BJ (cell line): Measurements from ENCODE around the gene MEIOSIN. TPM values are rescaled to one million over a fixed set of nuclear protein-coding genes. Genes with fewer than 3 reads are reported as not detected.

ENCODE experiments used
- CTCF ChIA-PET: fragments of 350-600 bp; formaldehyde crosslinking; extraction: SDS; loops from one replicate; lab custom pipeline; 2021; ENCODE audit warnings: antibody characterized with exemption, inconsistent platforms; lab: Yijun Ruan, JAX
- POLR2A ChIA-PET: fragments of 300-600 bp; sonication (Branson Sonifier 250); formaldehyde crosslinking; extraction: SDS; loops from one replicate; lab custom pipeline; 2021; ENCODE audit warnings: antibody characterized with exemption; lab: Charles Lee
- DNase-seq: peaks from one replicate; pipeline ENCODE4 v3.0.0-alpha.2; 2011; ENCODE audit warnings: low read depth
- H3K27me3 ChIP-seq: 2 replicates; pipeline ENCODE4 v1.6.0; 2011; ENCODE audit warnings: low read length; ENCODE audit not compliant: control insufficient read depth, insufficient read depth
- H3K36me3 ChIP-seq: 2 replicates; pipeline ENCODE4 v1.5.1; 2011; ENCODE audit warnings: low read length; ENCODE audit not compliant: control insufficient read depth, insufficient read depth
- H3K4me3 ChIP-seq: 2 replicates; pipeline ENCODE4 v1.5.1; 2011; ENCODE audit warnings: low read depth, mild to moderate bottlenecking, control low read depth, low read length
- polyA plus RNA-seq: library from polyadenylated mRNA; depleted of rRNA; stranded (reverse); fragments of >200 nt; gene quantifications from 2 replicates; pipeline ENCODE4 v1.2.3, GENCODE V29; 2011
- TF ChIP-seq, protein P1 (sequence below): IDR thresholded peaks from 2 replicates; pipeline ENCODE4 v1.5.1; 2011; ENCODE audit warnings: low read depth, mild to moderate bottlenecking, control low read depth, inconsistent platforms, low read length, moderate library complexity; ENCODE audit not compliant: insufficient read depth

Gene MEIOSIN
- polyA plus RNA-seq, 1 experiment, result not detected

- ChIA-PET POLR2A (interaction anchor here (0.6 kb wide), 1 partner anchor 18 kb away, joined by 3 read pairs; the partner anchor contains the start of gene QPCTL), CTCF (interaction anchor here (1.4 to 7.0 kb wide), 3 partner anchors 17 to 20 kb away, joined by 3 to 49 read pairs (median 4); partner anchors contain the start of genes QPCTL and SNRPD2)
- Histone ChIP-seq H3K27me3 (no peaks in the 10 kb centered on the region), H3K36me3 (peaks cover 10% of the 10 kb centered on the region; the same call in 1 of the 2 replicates), H3K4me3 (no peak overlapping the region)
- DNase-seq, result no peak
- TF ChIP-seq, protein P1, sequence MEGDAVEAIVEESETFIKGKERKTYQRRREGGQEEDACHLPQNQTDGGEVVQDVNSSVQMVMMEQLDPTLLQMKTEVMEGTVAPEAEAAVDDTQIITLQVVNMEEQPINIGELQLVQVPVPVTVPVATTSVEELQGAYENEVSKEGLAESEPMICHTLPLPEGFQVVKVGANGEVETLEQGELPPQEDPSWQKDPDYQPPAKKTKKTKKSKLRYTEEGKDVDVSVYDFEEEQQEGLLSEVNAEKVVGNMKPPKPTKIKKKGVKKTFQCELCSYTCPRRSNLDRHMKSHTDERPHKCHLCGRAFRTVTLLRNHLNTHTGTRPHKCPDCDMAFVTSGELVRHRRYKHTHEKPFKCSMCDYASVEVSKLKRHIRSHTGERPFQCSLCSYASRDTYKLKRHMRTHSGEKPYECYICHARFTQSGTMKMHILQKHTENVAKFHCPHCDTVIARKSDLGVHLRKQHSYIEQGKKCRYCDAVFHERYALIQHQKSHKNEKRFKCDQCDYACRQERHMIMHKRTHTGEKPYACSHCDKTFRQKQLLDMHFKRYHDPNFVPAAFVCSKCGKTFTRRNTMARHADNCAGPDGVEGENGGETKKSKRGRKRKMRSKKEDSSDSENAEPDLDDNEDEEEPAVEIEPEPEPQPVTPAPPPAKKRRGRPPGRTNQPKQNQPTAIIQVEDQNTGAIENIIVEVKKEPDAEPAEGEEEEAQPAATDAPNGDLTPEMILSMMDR, result no peak
Observed at GRCh38 chr19:45710356-45711130, 22.7 kb upstream of the MEIOSIN start.

DNA sequence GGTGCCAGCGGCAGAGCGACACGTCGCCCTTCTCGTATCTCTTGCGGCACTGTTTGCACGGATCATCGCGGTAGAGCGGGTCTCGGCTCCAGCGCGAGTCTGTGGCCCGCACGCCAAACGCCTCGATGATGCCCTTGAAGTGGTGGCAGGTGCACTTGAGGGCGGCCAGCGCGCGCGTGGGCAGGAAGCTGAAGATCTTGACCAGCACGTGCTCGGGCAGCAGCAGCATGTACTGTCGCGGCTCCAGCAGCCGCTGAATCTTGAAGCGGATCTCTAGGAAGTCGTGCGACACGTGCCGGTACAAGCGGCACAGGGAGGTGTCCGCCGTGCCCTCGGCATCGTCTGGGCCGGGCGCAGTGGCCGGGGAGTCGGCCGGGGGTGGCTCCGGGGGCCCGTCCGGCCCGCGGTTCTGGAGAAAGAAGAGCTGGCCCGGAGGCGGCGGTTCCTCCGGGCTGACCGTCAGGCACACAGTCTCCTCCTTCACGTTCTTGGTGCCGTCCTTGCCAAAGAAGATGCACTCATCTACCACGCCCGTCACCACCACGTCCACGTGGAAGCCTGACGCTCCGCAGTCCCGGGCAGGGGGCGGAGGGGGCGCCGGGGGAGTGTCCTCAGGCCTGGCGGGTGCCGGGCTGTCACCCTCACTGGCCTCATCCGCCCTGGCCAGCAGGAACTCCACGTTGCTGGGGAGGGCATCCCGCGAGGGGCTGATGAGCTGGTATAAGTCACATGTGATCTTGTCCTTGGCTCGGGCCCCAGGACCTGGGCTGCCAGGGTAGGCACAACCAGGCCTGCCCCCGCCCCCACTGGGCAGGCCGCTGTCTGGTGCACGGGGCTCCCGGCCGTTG lies 21.2 kb upstream of the MEIOSIN start:
- TF ChIP-seq, protein P1, result no peak
- CTCF ChIA-PET, result interaction anchor here (1.4 kb wide), 1 partner anchor 19 kb away, joined by 3 read pairs; the partner anchor contains the start of gene QPCTL
- no peak overlapping the region for H3K4me3 ChIP-seq
- peaks cover 10% of the 10 kb centered on the region; the same call in 1 of the 2 replicates for H3K36me3 ChIP-seq
- POLR2A ChIA-PET, result no interaction called here
- DNase-seq, result no peak
- H3K27me3 ChIP-seq, result no peaks in the 10 kb centered on the region

DNA sequence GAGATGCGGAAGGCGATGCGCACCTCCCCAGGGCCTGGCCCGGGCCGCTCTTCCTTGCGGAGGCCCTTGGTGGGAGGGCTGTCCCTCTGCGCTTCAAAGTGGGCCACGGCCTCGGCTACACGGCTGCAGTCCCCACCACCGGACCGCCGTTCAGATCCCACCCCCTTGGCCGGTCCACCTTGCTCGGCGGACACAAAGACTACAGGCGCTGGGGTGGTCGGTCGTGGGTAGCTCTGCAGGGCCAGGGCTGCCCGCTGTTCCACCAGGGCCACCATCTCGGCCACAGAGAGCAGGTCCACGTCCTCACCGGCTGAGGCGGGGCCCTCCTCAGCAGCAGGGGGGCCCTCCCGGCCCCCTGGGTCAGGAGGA lies 20.6 kb upstream of the MEIOSIN start:
- POLR2A ChIA-PET, result no interaction called here
- CTCF ChIA-PET, result no interaction called here
- Histone ChIP-seq H3K36me3 (peaks cover 10% of the 10 kb centered on the region; the same call in 1 of the 2 replicates), H3K27me3 (no peaks in the 10 kb centered on the region), H3K4me3 (no peak overlapping the region)
- no peak for DNase-seq
- TF ChIP-seq, protein P1, result no peak

GRCh38 chr19:45713141-45713540 lies 20.1 kb upstream of the MEIOSIN start:
- TF ChIP-seq, protein P1, result no peak
- ChIA-PET POLR2A (no interaction called here), CTCF (interaction anchor here (2.2 kb wide), 1 partner anchor 20 kb away, joined by 10 read pairs; the partner anchor contains the start of gene QPCTL)
- Histone ChIP-seq H3K4me3 (no peak overlapping the region), H3K27me3 (no peaks in the 10 kb centered on the region), H3K36me3 (peaks cover 10% of the 10 kb centered on the region; the same call in 1 of the 2 replicates)
- no peak for DNase-seq
